Adipocyte (in vitro differentiated cells): Measurements from ENCODE around the gene ALDOC.

ENCODE experiments used
- DNase-seq: peaks from one replicate; pipeline ENCODE4 v3.0.0-alpha.2; 2015; ENCODE audit warnings: low read depth
- H3K27me3 ChIP-seq: replicated peaks from 2 replicates; pipeline ENCODE4 v1.7.0; 2013; ENCODE audit warnings: mild to moderate bottlenecking, low read length, moderate library complexity; ENCODE audit not compliant: control insufficient read depth, insufficient read depth
- H3K36me3 ChIP-seq: 2 replicates; pipeline ENCODE4 v1.7.0; 2013; ENCODE audit warnings: low read length, mild to moderate bottlenecking, moderate library complexity; ENCODE audit not compliant: control insufficient read depth, insufficient read depth, severe bottlenecking
- H3K4me1 ChIP-seq: 2 replicates; pipeline ENCODE4 v1.7.0; 2013; ENCODE audit warnings: mild to moderate bottlenecking, low read length, moderate library complexity; ENCODE audit not compliant: control insufficient read depth, insufficient read depth
- H3K4me3 ChIP-seq: 2 replicates; pipeline ENCODE4 v1.7.0; 2013; ENCODE audit warnings: mild to moderate bottlenecking, low read length, moderate library complexity
- H3K9ac ChIP-seq: 2 replicates; pipeline ENCODE4 v1.7.0; 2013; ENCODE audit warnings: mild to moderate bottlenecking, low read length, moderate library complexity
- H3K9me3 ChIP-seq: 2 replicates; pipeline ENCODE4 v1.7.0; 2013; ENCODE audit warnings: mild to moderate bottlenecking, low read length, moderate library complexity; ENCODE audit not compliant: control insufficient read depth

Gene ALDOC

DNA sequence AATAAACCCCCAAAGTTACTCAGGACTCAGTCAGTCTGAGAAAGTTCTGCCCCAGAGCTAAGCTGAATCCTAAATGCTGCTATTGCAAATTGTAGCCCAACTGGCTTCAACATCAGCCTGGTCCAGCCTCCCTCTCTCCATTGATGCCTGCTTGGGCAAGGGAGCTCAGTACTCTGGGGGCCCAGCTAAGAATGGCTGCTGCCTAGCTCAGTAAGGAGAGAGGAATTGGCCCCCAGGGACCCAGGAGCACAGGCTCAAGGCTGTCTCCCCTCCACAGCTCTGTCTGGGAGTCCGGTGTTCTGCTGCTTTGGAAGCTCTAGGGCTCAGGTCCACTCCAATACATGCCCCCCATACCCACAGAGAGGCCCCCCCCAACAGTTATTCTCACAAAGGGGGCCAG, 25.8 kb downstream of the ALDOC start:
- Histone ChIP-seq H3K9me3 (no peaks in the 10 kb centered on the region), H3K36me3 (peaks cover 30% of the 10 kb centered on the region), H3K9ac (no peak overlapping the region), H3K4me3 (no peak overlapping the region), H3K4me1 (peaks cover 11% of the 10 kb centered on the region), H3K27me3 (no peaks in the 10 kb centered on the region)
- no peak for DNase-seq

DNA sequence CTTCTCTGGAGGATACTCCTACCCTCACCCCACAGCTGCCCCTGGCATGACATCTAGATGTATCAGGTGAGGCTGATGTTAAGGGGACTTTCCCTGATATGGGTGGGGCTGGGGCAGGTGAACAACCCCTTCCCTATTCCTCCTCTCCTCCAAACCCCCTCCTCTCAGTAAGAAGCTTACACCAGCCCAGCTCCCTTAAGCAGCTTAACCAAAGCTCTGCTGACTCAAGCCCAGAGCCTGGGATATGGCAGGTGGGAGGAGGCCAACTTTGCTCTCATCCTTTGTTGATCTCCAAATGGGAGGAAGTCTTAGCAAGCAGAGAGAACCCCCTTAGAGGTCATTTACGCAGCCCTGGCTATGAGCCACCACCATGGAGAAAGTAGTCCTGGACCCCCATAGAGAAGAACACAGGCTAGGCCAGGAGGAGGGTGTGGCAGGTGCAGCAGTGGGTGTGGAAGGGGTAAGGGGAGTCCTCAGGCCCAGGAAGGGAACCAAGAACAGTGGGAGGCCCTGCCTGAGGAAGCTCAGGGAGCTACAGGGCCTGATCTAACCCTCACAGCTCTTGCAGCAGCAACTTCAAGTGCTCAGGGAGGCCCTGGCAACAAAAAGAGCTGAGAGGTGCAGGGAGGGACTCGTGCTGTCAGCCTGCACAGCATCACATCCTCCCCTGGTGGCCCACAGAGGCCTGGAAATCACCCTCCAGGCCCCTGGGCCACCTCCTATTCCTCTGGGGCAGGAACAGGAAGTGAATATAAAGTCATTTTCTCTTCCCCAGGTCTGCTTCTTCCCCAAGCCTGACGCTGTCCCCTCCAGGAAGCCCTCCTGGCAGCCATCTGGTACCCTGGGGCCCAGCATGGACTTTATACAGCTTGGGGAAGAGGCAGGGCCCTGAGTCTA, 27.2 kb downstream of the ALDOC start:
- Histone ChIP-seq H3K9me3 (no peaks in the 10 kb centered on the region), H3K9ac (no peak overlapping the region), H3K4me1 (peaks cover 11% of the 10 kb centered on the region), H3K27me3 (no peaks in the 10 kb centered on the region), H3K36me3 (peaks cover 18% of the 10 kb centered on the region), H3K4me3 (no peak overlapping the region)
- DNase-seq, result no peak

DNA sequence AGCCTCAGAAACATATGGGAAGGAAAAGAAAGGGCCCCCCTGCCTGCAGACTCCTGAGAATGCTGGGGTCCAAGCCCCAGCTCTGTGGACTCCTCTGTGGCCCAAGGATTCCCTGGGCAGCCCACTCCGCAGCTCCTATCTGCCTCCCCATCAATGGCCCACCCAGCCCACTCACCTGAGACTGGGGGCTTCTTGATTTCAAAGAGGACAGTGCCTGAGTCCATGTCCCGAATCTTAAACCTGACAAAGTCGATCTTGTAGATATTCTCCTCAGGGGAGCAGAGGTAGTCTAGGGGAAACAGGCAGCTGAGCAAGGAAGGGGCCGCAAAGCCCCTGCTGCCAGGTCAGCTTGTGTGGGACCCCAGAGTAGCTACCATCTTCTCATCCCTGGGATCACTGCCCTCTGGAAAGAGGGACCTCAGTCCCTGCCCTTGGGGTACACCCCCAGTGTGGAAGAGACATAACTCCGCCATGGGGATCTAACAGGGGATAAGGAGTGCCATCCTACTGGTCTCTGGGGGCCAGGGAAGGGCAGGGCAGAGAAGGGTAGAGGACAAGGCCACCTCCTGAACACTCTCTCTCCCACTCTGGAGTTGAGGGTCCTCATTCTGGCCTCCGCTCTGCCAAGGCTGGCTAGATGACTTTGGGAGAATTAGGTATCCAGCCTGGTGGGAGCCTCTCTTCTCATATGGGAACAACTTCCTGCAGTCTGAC, 28.1 kb downstream of the ALDOC start:
- H3K27me3 ChIP-seq, result no peaks in the 10 kb centered on the region
- peaks cover 9% of the 10 kb centered on the region for H3K36me3 ChIP-seq
- H3K4me1 ChIP-seq, result peaks cover 11% of the 10 kb centered on the region
- no peak overlapping the region for H3K9ac ChIP-seq
- H3K4me3 ChIP-seq, result no peak overlapping the region
- no peaks in the 10 kb centered on the region for H3K9me3 ChIP-seq
- no peak for DNase-seq

DNA sequence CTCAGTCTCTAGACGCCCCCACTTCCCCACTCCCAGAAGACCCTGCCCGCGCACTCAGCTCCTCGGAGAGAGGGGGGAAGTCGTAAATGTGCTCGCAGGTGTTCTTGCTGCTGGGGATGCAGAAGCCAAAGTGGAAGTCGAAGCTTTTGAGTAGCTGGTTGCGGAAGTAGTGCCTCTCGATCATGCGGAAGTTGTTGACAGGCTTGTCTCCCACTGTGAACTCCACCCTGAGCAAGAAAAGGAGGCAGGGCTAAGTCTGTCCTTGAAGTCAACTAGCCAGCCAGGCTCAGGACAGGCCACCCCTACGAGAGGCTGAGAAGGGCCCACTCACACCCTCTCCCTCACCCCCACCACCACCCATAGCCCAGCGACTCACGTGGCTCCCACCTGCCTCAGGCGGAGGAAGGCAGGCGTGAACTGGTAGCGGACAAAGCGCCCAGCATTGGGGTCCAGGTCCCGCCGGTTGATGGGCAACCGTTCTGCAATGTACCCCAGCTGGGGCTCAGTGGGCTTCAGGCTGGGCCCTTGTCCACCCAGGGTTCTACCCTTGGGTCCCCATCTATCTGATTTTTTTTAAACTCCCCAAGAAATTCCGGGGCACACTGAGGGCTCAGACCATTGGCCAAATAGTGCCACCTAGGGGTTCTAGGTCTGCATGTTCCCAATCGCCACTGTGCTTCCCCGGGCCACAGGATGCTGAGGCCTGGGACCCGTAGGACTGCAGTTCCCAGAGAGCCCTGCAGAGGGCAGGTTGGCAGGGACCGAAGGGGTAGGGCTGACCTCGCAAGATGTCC, 28.9 kb downstream of the ALDOC start:
- no peak overlapping the region for H3K4me3 ChIP-seq
- no peaks in the 10 kb centered on the region for H3K27me3 ChIP-seq
- no peaks in the 10 kb centered on the region for H3K9me3 ChIP-seq
- peaks cover 10% of the 10 kb centered on the region for H3K4me1 ChIP-seq
- peak; percentile 78 for DNase-seq
- peaks cover 3% of the 10 kb centered on the region for H3K36me3 ChIP-seq
- H3K9ac ChIP-seq, result no peak overlapping the region

DNA sequence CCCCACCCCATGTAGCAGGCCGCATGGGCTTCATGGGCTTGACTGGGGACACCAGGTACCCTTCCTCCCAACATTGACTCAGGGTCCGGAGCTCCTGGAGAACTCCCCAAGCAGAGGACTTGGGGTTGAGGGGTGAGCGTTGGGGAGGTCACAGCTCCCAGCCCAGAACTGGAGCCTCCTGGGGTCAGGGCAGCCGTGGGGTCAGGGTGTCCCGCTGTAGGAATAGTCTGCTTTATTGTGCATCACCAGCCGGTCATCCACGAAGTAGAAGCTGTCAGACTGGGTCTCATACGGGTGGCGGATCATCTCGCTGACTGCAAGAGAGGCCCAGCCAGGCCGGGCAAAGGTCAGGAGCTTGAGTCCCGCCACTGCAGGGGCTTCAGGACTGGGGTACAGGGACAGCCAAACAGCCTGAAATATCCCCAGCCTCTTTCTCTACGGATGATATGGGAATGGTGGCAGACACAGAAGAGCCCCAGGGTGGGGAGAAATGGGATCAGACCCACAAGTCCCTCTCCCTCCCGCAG, 29.5 kb downstream of the ALDOC start:
- DNase-seq, result no peak
- Histone ChIP-seq H3K27me3 (no peaks in the 10 kb centered on the region), H3K4me3 (no peak overlapping the region), H3K9ac (no peak overlapping the region), H3K36me3 (peaks cover 3% of the 10 kb centered on the region), H3K4me1 (peaks cover 8% of the 10 kb centered on the region), H3K9me3 (no peaks in the 10 kb centered on the region)

DNA sequence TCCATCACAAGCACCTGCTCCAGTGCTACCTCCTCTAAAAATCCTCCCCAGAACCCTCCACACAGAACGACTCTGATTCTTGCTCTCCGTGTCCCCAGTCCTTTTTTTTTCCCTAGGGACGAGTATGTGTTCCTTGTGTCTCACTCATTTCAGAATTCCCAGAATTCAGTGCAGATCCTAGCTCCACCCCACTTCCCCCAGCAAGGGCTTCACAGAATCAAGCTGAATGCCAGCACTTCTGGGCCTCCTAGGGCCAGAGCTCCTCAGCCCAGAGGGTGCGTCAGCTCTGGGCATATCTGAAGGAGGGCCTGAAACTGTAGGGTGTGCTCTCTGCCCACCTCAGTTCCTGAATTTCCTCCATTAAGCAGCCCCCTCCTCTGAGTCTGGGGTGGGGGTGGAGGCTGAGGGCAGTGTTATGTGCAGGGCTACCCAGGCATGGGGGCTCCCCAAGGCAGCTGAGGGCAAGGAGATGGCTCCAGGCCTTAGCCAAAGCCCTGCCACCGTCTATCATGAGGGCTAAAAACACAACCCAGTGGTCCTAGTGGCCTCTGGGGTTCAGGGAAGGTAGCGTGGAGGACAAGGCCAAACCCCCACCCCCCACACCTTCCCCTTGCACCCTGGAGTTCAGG, 30.8 kb downstream of the ALDOC start:
- Histone ChIP-seq H3K4me3 (no peak overlapping the region), H3K9ac (no peak overlapping the region), H3K36me3 (peaks cover 3% of the 10 kb centered on the region), H3K4me1 (no peaks in the 10 kb centered on the region), H3K9me3 (no peaks in the 10 kb centered on the region), H3K27me3 (no peaks in the 10 kb centered on the region)
- no peak for DNase-seq

DNA sequence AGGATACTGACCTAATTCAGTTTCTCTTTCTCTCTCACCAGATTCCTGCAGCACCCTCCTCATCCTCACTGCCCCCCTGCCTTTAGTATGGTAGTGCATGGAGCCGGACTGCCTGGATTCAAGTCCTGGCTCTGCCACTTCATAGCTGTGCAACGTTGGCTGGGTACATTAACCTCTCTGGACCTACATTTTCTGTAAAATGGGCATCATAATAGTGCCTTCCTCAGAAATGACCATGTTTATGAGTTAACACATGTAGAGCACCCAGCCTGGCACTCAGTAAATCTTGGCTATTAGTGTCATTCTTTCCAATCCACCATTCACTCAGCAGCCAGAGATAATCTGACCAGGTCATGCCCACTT, 31.6 kb downstream of the ALDOC start:
- no peaks in the 10 kb centered on the region for H3K4me1 ChIP-seq
- no peaks in the 10 kb centered on the region for H3K9me3 ChIP-seq
- DNase-seq, result no peak
- no peaks in the 10 kb centered on the region for H3K27me3 ChIP-seq
- no peak overlapping the region for H3K4me3 ChIP-seq
- H3K9ac ChIP-seq, result no peak overlapping the region
- peaks cover 3% of the 10 kb centered on the region for H3K36me3 ChIP-seq

DNA sequence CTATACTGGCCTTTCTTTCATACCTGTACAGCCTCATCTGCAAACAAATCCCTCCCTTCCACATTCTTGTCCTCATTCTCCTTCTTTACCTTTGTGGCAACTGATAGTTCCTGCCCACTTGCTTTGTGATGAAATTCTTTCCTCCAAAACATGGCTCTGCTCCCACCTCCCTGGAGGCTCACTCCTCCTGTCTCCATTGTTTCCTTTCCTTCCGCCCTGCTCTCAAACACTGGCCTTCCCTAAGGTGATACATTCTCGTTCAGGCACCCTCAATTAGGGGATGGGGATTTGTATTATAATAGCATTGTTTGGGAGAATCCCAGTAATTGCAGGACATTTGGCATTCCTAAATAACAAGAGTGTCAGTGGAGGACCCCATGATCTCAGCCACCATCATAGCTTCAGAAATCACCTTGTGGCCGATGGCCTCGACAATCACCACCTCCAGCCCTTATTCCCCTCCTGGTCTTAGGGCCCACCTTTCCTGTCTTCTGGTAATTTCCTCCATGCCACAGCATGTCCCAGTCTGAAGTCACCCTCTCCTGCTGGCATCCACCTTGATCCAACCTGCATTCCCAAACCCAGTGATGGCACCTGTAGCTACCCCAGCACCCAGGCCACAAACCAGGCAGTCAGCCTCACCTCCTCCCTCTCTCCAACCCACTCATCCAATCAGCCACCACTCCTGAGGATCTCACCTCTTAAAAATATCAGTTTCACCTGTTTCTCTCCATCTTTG, 32.1 kb downstream of the ALDOC start:
- H3K9ac ChIP-seq, result no peak overlapping the region
- no peaks in the 10 kb centered on the region for H3K27me3 ChIP-seq
- peaks cover 3% of the 10 kb centered on the region for H3K36me3 ChIP-seq
- DNase-seq, result no peak
- no peaks in the 10 kb centered on the region for H3K4me1 ChIP-seq
- H3K4me3 ChIP-seq, result no peak overlapping the region
- no peaks in the 10 kb centered on the region for H3K9me3 ChIP-seq

DNA sequence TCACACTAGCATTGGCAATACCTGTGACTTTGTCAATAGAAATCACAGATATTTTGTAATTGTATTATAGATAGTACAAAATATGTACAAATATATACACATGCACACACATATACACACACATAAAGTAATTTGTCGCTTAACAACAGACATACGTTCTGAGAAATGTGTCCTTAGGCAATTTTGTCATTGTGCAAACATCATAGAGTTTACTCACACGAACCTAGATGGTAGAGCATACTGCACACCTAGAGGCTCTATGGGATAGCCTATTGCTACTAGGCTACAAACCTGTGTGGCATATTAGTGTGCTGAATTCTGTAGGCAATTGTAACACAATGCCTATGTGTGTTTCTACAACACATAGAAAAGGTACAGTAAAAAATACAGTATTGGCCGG, 35.3 kb downstream of the ALDOC start:
- DNase-seq, result no peak
- Histone ChIP-seq H3K36me3 (no peaks in the 10 kb centered on the region), H3K9me3 (no peaks in the 10 kb centered on the region), H3K4me3 (no peak overlapping the region), H3K27me3 (peaks cover 17% of the 10 kb centered on the region), H3K4me1 (no peaks in the 10 kb centered on the region), H3K9ac (no peak overlapping the region)

DNA sequence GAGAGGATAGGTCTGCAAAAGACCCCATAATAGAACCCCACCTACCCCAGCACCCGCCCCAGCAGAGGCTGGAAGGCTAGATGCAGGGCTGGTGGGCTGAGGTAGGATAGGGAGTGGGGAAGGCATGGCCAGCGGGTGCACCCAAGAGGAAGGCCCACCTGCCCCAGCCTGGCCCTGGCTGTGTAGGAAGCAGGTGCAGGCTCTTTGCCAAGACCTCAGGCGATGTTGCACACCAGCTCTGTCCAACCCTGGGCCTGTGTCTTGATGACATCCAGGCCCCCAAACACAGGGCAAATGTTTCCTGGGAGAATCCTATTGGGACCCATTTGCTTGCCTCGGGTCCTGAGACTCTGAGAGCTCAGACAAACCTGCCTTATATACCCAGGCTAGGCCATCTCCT, 36.5 kb downstream of the ALDOC start:
- no peak overlapping the region for H3K4me3 ChIP-seq
- no peaks in the 10 kb centered on the region for H3K36me3 ChIP-seq
- peaks cover 17% of the 10 kb centered on the region for H3K27me3 ChIP-seq
- DNase-seq, result no peak
- H3K9ac ChIP-seq, result no peak overlapping the region
- H3K9me3 ChIP-seq, result no peaks in the 10 kb centered on the region
- H3K4me1 ChIP-seq, result no peaks in the 10 kb centered on the region
